NB4 (cell line): ENCODE results near the gene GCSAML.

Experiments
- DNase-seq: peaks from one replicate; pipeline ENCODE4 v3.0.0; 2010; ENCODE audit warnings: low read depth
- H3K4me3 ChIP-seq: one replicate; pipeline ENCODE4 v1.5.1; 2011; ENCODE audit warnings: mild to moderate bottlenecking, low read depth, low read length, moderate library complexity
- CTCF ChIP-seq: IDR thresholded peaks from one replicate; pipeline ENCODE4 v1.5.1; 2012; ENCODE audit warnings: low read depth, low read length
- MAX ChIP-seq: IDR thresholded peaks from 2 replicates; pipeline ENCODE4 v1.6.1; 2011; ENCODE audit warnings: low read depth, low read length
- MYC ChIP-seq: IDR thresholded peaks from 2 replicates; pipeline ENCODE4 v1.6.1; 2011; ENCODE audit warnings: low read depth, low read length
- POLR2A ChIP-seq: IDR thresholded peaks from 2 replicates; pipeline ENCODE4 v1.6.1; 2011; ENCODE audit warnings: mild to moderate bottlenecking; ENCODE audit not compliant: insufficient read length; ENCODE audit errors: extremely low read depth

GCSAML gene

DNA sequence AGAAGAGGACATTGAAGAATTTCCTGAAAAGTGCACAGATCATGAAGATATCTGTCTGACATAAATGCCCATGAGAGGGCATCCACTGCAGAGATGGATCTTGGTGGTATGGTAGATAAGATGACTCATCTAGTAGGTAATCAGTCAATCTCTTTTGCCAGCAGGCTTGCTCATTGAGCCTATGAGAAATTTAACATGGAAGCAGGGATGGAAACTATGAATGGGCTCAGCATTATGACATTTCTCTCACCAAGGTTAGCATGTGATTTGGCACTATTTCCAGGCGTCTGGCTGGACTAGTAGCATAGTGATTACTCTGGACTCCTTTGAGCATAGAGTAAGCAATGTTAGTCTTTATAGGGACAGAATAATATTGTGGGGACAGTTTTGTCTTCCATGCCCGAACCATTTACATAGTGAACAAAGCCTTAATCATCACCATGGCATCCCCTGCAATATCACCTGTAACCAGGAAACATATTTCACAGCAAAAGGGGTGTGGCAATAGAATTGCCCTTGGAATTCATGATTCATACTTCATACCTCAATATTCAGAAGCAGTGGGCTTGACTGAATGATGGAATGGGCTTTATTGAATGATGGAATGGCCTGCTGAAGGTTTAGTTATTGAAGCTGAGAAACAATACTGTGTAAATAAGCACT, 20.0 kb upstream of the GCSAML start:
- no peak overlapping the region for H3K4me3 ChIP-seq
- TF ChIP-seq POLR2A = no peak
- no peak for TF ChIP-seq CTCF
- no peak for TF ChIP-seq MAX
- TF ChIP-seq MYC = no peak
- DNase-seq = no peak

GRCh38 chr1:247529771-247530355, 19.1 kb upstream of the GCSAML start:
- peak; percentile 13 for DNase-seq
- TF ChIP-seq CTCF = no peak
- no peak for TF ChIP-seq MAX
- TF ChIP-seq POLR2A = no peak
- TF ChIP-seq MYC = no peak
- no peak overlapping the region for H3K4me3 ChIP-seq

GRCh38 chr1:247530785-247531184, 18.1 kb upstream of the GCSAML start:
- no peak for DNase-seq
- H3K4me3 ChIP-seq = no peak overlapping the region
- no peak for TF ChIP-seq MAX
- TF ChIP-seq POLR2A = no peak
- TF ChIP-seq MYC = no peak
- TF ChIP-seq CTCF = no peak

DNA sequence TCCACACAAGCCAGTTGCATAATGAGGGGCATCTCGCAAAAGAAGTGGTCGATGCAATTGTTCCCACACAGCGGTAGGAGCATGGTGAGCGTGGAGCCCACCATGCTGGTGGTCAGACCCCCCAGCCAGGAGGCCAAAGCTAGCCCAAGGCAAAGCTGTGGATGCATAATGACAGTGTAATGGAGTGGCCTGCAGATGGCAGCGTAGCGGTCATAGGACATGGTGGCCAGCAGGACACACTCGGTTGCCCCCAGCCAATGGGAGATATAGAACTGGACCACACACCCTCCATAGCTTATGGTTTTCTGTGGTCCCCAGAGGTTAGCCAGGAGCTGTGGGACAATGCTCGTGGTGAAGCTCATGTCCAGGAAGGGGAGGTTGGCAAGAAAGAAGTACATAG, 17.0 kb upstream of the GCSAML start:
- no peak for TF ChIP-seq MAX
- TF ChIP-seq CTCF = peak; percentile 16
- TF ChIP-seq MYC = no peak
- no peak overlapping the region for H3K4me3 ChIP-seq
- no peak for DNase-seq

DNA sequence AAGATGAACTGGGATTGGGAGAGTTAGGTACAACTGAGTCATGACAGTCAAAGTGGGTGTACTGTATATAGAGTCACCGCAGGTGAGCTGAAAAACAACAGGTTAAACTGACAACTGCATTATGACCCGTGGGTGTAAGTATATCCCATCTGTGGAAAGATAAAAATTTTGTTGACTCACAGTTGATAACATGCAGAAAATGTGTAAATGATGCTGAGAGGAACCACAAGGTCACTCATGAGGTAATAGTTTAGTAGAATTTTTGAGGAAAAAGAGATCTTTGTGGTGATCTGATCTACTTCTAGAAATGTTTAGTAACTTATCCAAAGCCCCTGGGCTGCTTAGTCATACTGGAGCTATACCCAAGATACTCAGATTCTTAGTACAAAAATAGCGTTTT, 13.5 kb upstream of the GCSAML start:
- H3K4me3 ChIP-seq = no peak overlapping the region
- DNase-seq = no peak
- no peak for TF ChIP-seq MYC
- no peak for TF ChIP-seq CTCF
- TF ChIP-seq MAX = no peak
- no peak for TF ChIP-seq POLR2A
